Mesothelial cell of epicardium (in vitro differentiated cells): Measurements from ENCODE around the gene SPACDR. TPM values are rescaled to one million over a fixed set of nuclear protein-coding genes. Genes with fewer than 3 reads are reported as not detected.
A peak's percentile ranks its signal among the peaks of the same experiment; 100 is the strongest.
"Not testable (repeated sequence)": the region's sequence is repeated elsewhere in the genome, so short reads cannot be mapped to it uniquely, and the experiment has no call there.

Experiments
- DNase-seq, 2 experiments: peaks; one replicate each; pipeline ENCODE4 v3.0.0; 2021; ENCODE audit warnings: low spot score in 2 of 2; ENCODE audit not compliant: unreplicated experiment in 2 of 2
- H3K27ac Mint-ChIP-seq: 2 replicates; pipeline ENCODE4 v1.8.0; 2021; ENCODE audit warnings: mixed read lengths
- H3K27me3 Mint-ChIP-seq: 2 replicates; pipeline ENCODE4 v1.8.0; 2021; ENCODE audit warnings: low read depth, mixed read lengths
- H3K36me3 Mint-ChIP-seq: 2 replicates; pipeline ENCODE4 v1.8.0; 2021; ENCODE audit warnings: mixed read lengths
- H3K4me1 Mint-ChIP-seq: 2 replicates; pipeline ENCODE4 v1.8.0; 2021; ENCODE audit warnings: mixed read lengths
- H3K4me3 Mint-ChIP-seq: 2 replicates; pipeline ENCODE4 v1.8.0; 2021; ENCODE audit warnings: mild to moderate bottlenecking, moderate library complexity, mixed read lengths
- H3K9me3 Mint-ChIP-seq: 2 replicates; pipeline ENCODE4 v1.8.0; 2021; ENCODE audit warnings: mixed read lengths
- total RNA-seq: library from RNA; stranded (reverse); gene quantifications from 3 replicates; pipeline ENCODE4 v1.2.1, GENCODE V29; 2021
- TF ChIP-seq, protein P1 (sequence below): fragments of 200-600 bp; sonication (generic); IDR thresholded peaks from one replicate; pipeline ENCODE4 v1.5.0; 2021; ENCODE audit warnings: antibody characterized with exemption; ENCODE audit not compliant: unreplicated experiment

SPACDR gene
- total RNA-seq, 1 donor from 2014 or later: 2.0 TPM

DNA sequence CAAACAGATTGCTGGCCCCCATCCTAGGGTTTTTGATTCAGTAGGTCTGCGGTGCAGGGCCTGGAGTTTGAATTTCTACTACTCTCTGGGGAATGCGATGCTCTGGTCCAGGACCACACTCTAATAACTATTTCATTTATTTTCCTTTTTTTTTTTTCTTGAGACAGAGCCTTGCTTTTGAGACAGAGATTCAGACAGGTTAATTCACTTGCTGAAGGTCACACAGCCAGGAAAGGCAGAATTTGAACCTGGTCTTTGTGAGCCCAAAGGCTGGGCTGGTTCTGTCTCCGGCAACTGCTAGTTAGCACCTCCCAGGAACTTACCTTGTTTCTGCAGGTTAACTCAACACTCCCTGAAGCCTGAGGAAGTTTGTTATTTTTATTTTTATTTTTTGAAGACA is 11.5 kb downstream of the SPACDR start:
- Mint-ChIP-seq H3K4me3 (no peak overlapping the region), H3K36me3 (no peaks in the 10 kb centered on the region), H3K27ac (no peak overlapping the region), H3K27me3 (no peaks in the 10 kb centered on the region), H3K4me1 (no peaks in the 10 kb centered on the region), H3K9me3 (no peaks in the 10 kb centered on the region)
- TF ChIP-seq, protein P1, sequence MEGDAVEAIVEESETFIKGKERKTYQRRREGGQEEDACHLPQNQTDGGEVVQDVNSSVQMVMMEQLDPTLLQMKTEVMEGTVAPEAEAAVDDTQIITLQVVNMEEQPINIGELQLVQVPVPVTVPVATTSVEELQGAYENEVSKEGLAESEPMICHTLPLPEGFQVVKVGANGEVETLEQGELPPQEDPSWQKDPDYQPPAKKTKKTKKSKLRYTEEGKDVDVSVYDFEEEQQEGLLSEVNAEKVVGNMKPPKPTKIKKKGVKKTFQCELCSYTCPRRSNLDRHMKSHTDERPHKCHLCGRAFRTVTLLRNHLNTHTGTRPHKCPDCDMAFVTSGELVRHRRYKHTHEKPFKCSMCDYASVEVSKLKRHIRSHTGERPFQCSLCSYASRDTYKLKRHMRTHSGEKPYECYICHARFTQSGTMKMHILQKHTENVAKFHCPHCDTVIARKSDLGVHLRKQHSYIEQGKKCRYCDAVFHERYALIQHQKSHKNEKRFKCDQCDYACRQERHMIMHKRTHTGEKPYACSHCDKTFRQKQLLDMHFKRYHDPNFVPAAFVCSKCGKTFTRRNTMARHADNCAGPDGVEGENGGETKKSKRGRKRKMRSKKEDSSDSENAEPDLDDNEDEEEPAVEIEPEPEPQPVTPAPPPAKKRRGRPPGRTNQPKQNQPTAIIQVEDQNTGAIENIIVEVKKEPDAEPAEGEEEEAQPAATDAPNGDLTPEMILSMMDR: no peak
- no peak for DNase-seq

DNA sequence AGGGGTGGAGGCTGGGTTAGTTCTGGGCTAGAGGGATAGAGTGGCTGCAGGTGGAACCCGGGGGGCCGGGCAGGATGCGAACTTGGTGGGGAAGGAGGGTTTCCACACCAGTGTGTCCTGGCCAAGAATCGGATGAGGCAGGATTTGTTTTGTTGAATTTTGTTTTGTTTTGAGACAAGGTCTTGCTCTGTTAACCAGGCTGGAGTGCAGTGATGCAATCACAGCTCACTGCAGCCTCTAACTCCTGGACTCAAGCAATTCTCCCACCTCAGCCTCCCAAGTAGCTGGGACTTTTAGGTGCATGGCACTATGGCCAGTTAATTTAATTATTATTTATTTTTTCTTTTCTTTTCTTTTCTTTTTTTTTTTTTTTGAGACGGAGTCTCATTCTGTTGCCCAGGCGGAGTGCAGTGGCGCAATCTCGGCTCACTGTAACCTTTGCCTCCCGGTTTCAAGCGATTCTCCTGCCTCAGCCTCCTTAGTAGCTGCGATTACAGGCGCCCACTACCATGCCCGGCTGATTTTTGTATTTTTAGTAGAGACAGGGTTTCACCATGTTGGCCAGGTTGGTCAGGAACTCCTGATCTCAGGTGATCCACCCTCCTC is 14.8 kb downstream of the SPACDR start:
- no peaks in the 10 kb centered on the region for H3K27me3 Mint-ChIP-seq
- H3K4me1 Mint-ChIP-seq: no peaks in the 10 kb centered on the region
- H3K27ac Mint-ChIP-seq: peak overlapping the region; percentile 27
- TF ChIP-seq, protein P1: no peak
- H3K9me3 Mint-ChIP-seq: no peaks in the 10 kb centered on the region
- H3K4me3 Mint-ChIP-seq: peak overlapping the region; percentile 43
- H3K36me3 Mint-ChIP-seq: no peaks in the 10 kb centered on the region
- no peak for DNase-seq

DNA sequence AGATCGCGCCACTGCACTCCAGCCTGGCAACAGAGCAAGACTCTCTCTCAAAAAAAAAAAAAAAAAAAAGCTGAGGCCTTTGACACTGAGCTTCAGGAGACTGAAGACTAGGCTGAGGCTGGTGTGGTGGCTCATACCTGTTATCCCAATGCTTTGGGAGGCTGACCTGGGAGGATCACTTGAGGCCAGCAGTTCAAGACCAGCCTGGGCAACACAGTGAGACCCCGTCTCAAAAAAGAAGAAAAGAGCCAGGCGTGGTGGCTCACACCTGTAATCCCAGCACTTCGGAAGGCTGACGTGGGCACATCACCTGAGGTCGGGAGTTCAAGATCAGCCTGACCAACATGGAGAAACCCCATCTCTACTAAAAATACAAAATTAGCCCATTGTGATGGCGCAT is 16.7 kb downstream of the SPACDR start:
- H3K27me3 Mint-ChIP-seq, H3K4me1 Mint-ChIP-seq, H3K36me3 Mint-ChIP-seq, DNase-seq, H3K9me3 Mint-ChIP-seq, H3K27ac Mint-ChIP-seq, H3K4me3 Mint-ChIP-seq: not testable (repeated sequence)

DNA sequence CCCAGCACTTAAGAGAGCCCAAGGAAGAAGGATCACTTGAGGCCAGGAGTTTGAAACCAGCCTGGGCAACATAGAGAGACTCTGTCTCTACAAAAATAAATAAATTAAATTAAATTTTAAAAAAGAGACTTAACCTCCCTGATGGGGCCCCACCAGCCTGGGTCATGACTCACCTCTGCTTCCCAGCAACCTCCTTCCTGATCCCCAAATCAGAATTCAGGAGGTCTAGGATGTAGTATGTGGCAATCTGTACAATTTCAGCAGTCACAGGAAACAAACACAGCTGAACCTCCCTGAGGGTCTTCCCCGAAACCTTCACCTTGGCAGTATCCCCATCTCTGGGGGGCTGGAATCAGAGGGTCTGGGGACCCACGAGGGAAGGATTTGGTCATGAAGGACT is 18.0 kb downstream of the SPACDR start:
- DNase-seq: no peak
- no peaks in the 10 kb centered on the region for H3K9me3 Mint-ChIP-seq
- H3K4me3 Mint-ChIP-seq: no peak overlapping the region
- H3K4me1 Mint-ChIP-seq: no peaks in the 10 kb centered on the region
- TF ChIP-seq, protein P1: no peak
- no peaks in the 10 kb centered on the region for H3K36me3 Mint-ChIP-seq
- no peaks in the 10 kb centered on the region for H3K27me3 Mint-ChIP-seq
- H3K27ac Mint-ChIP-seq: peak overlapping the region; percentile 39

DNA sequence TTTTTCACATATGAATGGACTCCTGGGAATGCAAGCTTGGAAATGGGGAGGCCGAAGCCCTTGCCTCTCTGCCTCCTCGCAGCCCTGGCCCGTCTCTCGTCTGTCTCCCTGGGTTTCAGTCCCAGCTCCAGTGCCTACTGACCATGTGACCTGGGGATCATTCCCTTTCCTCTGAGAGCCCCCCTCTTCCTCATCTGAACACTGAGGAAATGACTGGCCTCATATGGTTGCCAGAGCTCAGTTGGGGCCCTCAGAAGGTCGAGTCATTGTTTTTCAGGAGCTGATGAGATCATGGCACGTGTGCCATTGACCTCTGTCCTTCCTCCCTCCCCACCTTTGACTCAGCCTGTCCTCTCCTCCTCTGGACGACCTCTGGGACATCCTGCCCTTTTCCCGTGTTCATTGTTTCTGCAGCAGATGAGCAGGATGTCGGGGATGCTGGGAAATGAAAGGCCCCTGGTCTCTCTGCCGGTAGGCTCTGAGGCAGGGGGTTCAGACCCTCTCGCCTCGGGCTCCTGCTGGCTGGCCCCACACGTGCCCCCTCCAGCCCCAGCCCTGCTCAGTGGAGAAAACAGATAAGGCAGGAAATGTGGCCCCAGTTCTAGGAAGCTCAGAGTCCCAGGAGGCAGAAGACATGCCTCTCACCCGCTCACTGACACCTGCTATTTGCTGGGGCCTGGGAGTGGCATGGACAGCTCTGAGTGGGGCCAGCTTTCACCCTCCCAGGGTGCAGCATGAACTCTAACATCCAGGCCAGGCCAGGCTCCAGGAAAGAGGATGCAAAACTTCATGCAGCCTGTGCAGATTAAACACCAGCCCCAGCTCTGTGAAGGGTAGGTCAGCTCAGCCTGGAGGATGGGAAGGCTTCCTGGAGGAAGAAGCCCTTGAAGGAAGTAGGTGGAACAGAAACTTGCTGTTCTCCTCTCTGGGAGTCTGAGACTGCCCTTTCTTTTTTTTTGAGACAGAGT is 19.5 kb downstream of the SPACDR start:
- Mint-ChIP-seq H3K36me3 (no peaks in the 10 kb centered on the region), H3K27me3 (no peaks in the 10 kb centered on the region), H3K4me1 (no peaks in the 10 kb centered on the region), H3K9me3 (no peaks in the 10 kb centered on the region), H3K27ac (no peak overlapping the region), H3K4me3 (no peak overlapping the region)
- TF ChIP-seq, protein P1: no peak
- no peak for DNase-seq
